K562 (cell line): ENCODE results near the gene HOXA7. TPM values are rescaled to one million over a fixed set of nuclear protein-coding genes. Genes with fewer than 3 reads are reported as not detected.

Experiments used
- ATAC-seq: fragments of 200-7000 bp; cut with Tn5 transposase; 3 replicates; pipeline ENCODE4 v1.9.1; 2020; ENCODE audit warnings: moderate library complexity
- BruUV-seq: library from RNA; stranded (reverse); fragments of 400-500 nt; replicated peaks from 2 replicates; lab custom pipeline; 2021; lab: Mats Ljungman, UMichigan
- CTCF ChIA-PET: fragments of 300-600 bp; formaldehyde crosslinking; extraction: SDS; loops from one replicate; lab custom pipeline; 2021; ENCODE audit warnings: low intra/inter-chr PET ratio; lab: Yijun Ruan, JAX
- POLR2A ChIA-PET: fragments of 300-600, 350-650 bp; sonication (Branson Sonifier 250); formaldehyde crosslinking; extraction: SDS; loops from one replicate; lab custom pipeline; 2021; ENCODE audit warnings: antibody characterized with exemption, inconsistent platforms; lab: Yijun Ruan, JAX
- DNase-seq, 4 experiments: peaks; one replicate each; pipeline versions ENCODE4 v3.0.0 to v3.0.0-alpha.2; 2011 to 2018; ENCODE audit warnings: low spot score in 3 of 4, mixed read lengths in 3 of 4; ENCODE audit errors: extremely low read depth in 1 of 4
- FAIRE-seq: peaks from 2 replicates; lab custom pipeline; 2011; peaks lifted over from hg19 to GRCh38; lab: Jason Lieb, UNC
- H2AFZ ChIP-seq: 2 replicates; pipeline ENCODE4 v1.6.0; 2011; ENCODE audit warnings: low read depth, low read length, control low read depth, inconsistent platforms
- H3K27ac ChIP-seq: fragments of 200-600 bp; 3 replicates; pipeline ENCODE4 v1.8.0; 2011; ENCODE audit warnings: low read depth, mild to moderate bottlenecking, control low read depth, inconsistent platforms, low read length, moderate library complexity, mixed read lengths; ENCODE audit errors: extremely low read depth
- H3K27me3 ChIP-seq, 2 experiments: fragments of 300-600 bp in 1 of 2; 2 replicates in 1 of 2; 3 replicates in 1 of 2; pipeline versions ENCODE4 v1.6.0 to v1.8.0; 2011; ENCODE audit warnings: inconsistent platforms in 2 of 2, low read length in 2 of 2, mild to moderate bottlenecking in 1 of 2, mixed read lengths in 1 of 2, moderate library complexity in 1 of 2; ENCODE audit not compliant: control insufficient read depth in 2 of 2, insufficient read depth in 2 of 2
- H3K36me3 ChIP-seq: fragments of 300-600 bp; 3 replicates; pipeline ENCODE4 v1.8.0; 2011; ENCODE audit warnings: mild to moderate bottlenecking, low read length, inconsistent platforms; ENCODE audit not compliant: control insufficient read depth, insufficient read depth
- H3K4me1 ChIP-seq, 2 experiments: fragments of 200-600 bp in 1 of 2; replicated peaks in 1 of 2; 2 replicates in 1 of 2; 3 replicates in 1 of 2; pipeline versions ENCODE4 v1.5.1 to v1.8.0; 2011; ENCODE audit warnings: inconsistent platforms in 2 of 2, low read length in 2 of 2, mild to moderate bottlenecking in 1 of 2, mixed read lengths in 1 of 2, moderate library complexity in 1 of 2; ENCODE audit not compliant: control insufficient read depth in 2 of 2, insufficient read depth in 2 of 2
- H3K4me2 ChIP-seq: 2 replicates; pipeline ENCODE4 v1.6.1; 2011; ENCODE audit warnings: low read length, control low read depth, inconsistent platforms, mixed read lengths; ENCODE audit not compliant: insufficient read depth
- H3K4me3 ChIP-seq: fragments of 200-600 bp; sonication (generic), shearing (Covaris generic); 2 replicates; pipeline ENCODE4 v1.5.1; 2016; ENCODE audit warnings: control low read depth, inconsistent platforms
- H3K79me2 ChIP-seq: fragments of 200-600 bp; 3 replicates; pipeline ENCODE4 v1.8.0; 2011; ENCODE audit warnings: low read length, inconsistent platforms; ENCODE audit not compliant: control insufficient read depth, insufficient read depth
- H3K9ac ChIP-seq, 2 experiments: 2 replicates each; pipeline versions ENCODE4 v1.6.0 to v1.6.1; 2011; ENCODE audit warnings: low read depth in 2 of 2, low read length in 2 of 2, control low read depth in 1 of 2, inconsistent platforms in 1 of 2, mild to moderate bottlenecking in 1 of 2, mixed read lengths in 1 of 2; ENCODE audit not compliant: insufficient read depth in 1 of 2
- H3K9me1 ChIP-seq: one replicate; pipeline ENCODE4 v1.6.0; 2011; ENCODE audit warnings: inconsistent platforms, mild to moderate bottlenecking, low read length, moderate library complexity; ENCODE audit not compliant: control insufficient read depth, insufficient read depth
- H3K9me3 ChIP-seq: replicated peaks from 2 replicates; pipeline ENCODE4 v1.5.1; 2011; ENCODE audit warnings: low read depth, low read length, inconsistent platforms; ENCODE audit not compliant: control insufficient read depth, insufficient read depth
- H4K20me1 ChIP-seq: replicated peaks from 2 replicates; pipeline ENCODE4 v1.6.1; 2011; ENCODE audit warnings: low read length, inconsistent platforms, mixed read lengths; ENCODE audit not compliant: control insufficient read depth, insufficient read depth
- BHLHE40 ChIP-seq: IDR thresholded peaks from 2 replicates; pipeline ENCODE4 v1.6.1; 2011; ENCODE audit warnings: low read length, improper control_type of control experiment
- ELK1 ChIP-seq: sonication (generic); formaldehyde crosslinking; IDR thresholded peaks from 2 replicates; pipeline ENCODE4 v1.8.1; 2022; ENCODE audit warnings: missing genetic modification reagents
- FOXK2 ChIP-seq, 2 experiments: fragments of 450-650 bp; IDR thresholded peaks in 1 of 2; conservative IDR thresholded peaks in 1 of 2; 2 replicates each; pipeline ENCODE4 v1.6.1; 2016; ENCODE audit warnings: low read depth in 2 of 2, mild to moderate bottlenecking in 1 of 2
- GABPB1 ChIP-seq: sonication (generic); formaldehyde crosslinking; IDR thresholded peaks from 2 replicates; pipeline ENCODE4 v1.8.0; 2022; ENCODE audit warnings: mild to moderate bottlenecking, missing genetic modification reagents
- JUN ChIP-seq, 2 experiments: sonication (generic) in 1 of 2; formaldehyde crosslinking in 1 of 2; IDR thresholded peaks; 2 replicates each; pipeline versions ENCODE4 v1.6.1 to v1.8.0; 2012 to 2022; ENCODE audit warnings: borderline replicate concordance in 2 of 2, mild to moderate bottlenecking in 2 of 2, improper control_type of control experiment in 1 of 2, low read depth in 1 of 2, low read length in 1 of 2, missing genetic modification reagents in 1 of 2
- JUND ChIP-seq, 2 experiments: IDR thresholded peaks; 2 replicates in 1 of 2; 3 replicates in 1 of 2; pipeline ENCODE4 v1.6.1; 2011; ENCODE audit warnings: borderline replicate concordance in 2 of 2, low read depth in 2 of 2, low read length in 2 of 2, improper control_type of control experiment in 1 of 2, missing biosample characterization in 1 of 2, missing genetic modification characterization in 1 of 2, missing genetic modification reagents in 1 of 2
- POLR2AphosphoS2 ChIP-seq: IDR thresholded peaks from 2 replicates; pipeline ENCODE4 v1.6.1; 2012; ENCODE audit warnings: low read length, improper control_type of control experiment
- RBM15 ChIP-seq: fragments of 200-400 bp; formaldehyde crosslinking; IDR thresholded peaks from 2 replicates; pipeline ENCODE4 v1.6.1; 2018; ENCODE audit warnings: mild to moderate bottlenecking, low read length, moderate library complexity; ENCODE audit not compliant: insufficient read depth
- TAF7 ChIP-seq: fragments of 450-650 bp; IDR thresholded peaks from 2 replicates; pipeline ENCODE4 v1.6.1; 2016; ENCODE audit warnings: missing genetic modification characterization, missing compliant biosample characterization
- TFAP4 ChIP-seq: sonication (generic); formaldehyde crosslinking; IDR thresholded peaks from 2 replicates; pipeline ENCODE4 v1.8.0; 2022; ENCODE audit warnings: missing genetic modification reagents, mild to moderate bottlenecking, moderate library complexity, borderline replicate concordance
- THRAP3 ChIP-seq: fragments of 450-650 bp; IDR thresholded peaks from 2 replicates; pipeline ENCODE4 v1.6.1; 2016; ENCODE audit warnings: mild to moderate bottlenecking, inconsistent platforms, borderline replicate concordance
- ZNF146 ChIP-seq: IDR thresholded peaks from one replicate; pipeline ENCODE4 v1.6.1; 2018; ENCODE audit warnings: missing compliant biosample characterization; ENCODE audit not compliant: unreplicated experiment
- ZNF785 ChIP-seq: fragments of 250-450 bp; sonication (Bioruptor Pico); IDR thresholded peaks from 2 replicates; pipeline ENCODE4 v1.4.0; 2020; ENCODE audit warnings: mild to moderate bottlenecking
- WGBS: fragments of 100-300 bp; shearing (Covaris generic); methylation state at CpG from one replicate; pipeline ENCODE4 v1.1.6; 2016; ENCODE audit warnings: low coverage, mixed read lengths; ENCODE audit not compliant: insufficient coverage; ENCODE audit errors: missing lambda C conversion rate; 5-methylcytosine and 5-hydroxymethylcytosine counted together
- in situ Hi-C: fragments of 300-500 bp; cut with MboI; formaldehyde crosslinking; loops from 4 replicates; pipeline ENCODE4 v1.15.0; 2018; ENCODE audit warnings: inconsistent platforms, mixed read lengths
- intact Hi-C: fragments of 100-400 bp; cut with micrococcal nuclease; formaldehyde crosslinking; loops from 2 replicates; pipeline ENCODE4 v1.14.2; 2022
- polyA plus RNA-seq, 8 experiments: library from polyadenylated mRNA; depleted of rRNA in 4 of 8; stranded (reverse) in 5 of 8; unstranded in 3 of 8; fragments of >200 nt; fragmentation: Nextera tagmentation in 2 of 8; fragmentation: Illumina TruSeq in 1 of 8; extraction: Ambion mirVana in 2 of 8; extraction: Trizol in 1 of 8; gene quantifications; 2 replicates each; pipeline versions ENCODE4 v1.2.1 to v1.2.3, GENCODE V29; 2011 to 2014; ENCODE audit warnings: inconsistent platforms in 1 of 8, missing spikeins in 1 of 8
- total RNA-seq, 7 experiments: library from RNA; depleted of rRNA in 6 of 7; stranded (reverse); fragments of >200 nt in 6 of 7; fragmentation: Illumina TruSeq in 2 of 7; extraction: Trizol in 2 of 7; gene quantifications; 2 replicates each; pipeline versions ENCODE4 v1.2.1 to v1.2.3, GENCODE V29; 2011 to 2021; ENCODE audit warnings: low replicate concordance in 1 of 7
- TF ChIP-seq, protein P1 (sequence below): fragments of 250-450 bp; sonication (Bioruptor Pico); IDR thresholded peaks from 2 replicates; pipeline ENCODE4 v1.8.0; 2022; ENCODE audit warnings: moderate library complexity, mild to moderate bottlenecking, inconsistent platforms

HOXA7 gene
- total and polyA plus RNA-seq, 9 of the 15 experiments (the other 6 are each of a cell fraction or from before 2014, with no cell fraction given) = not detected

DNA sequence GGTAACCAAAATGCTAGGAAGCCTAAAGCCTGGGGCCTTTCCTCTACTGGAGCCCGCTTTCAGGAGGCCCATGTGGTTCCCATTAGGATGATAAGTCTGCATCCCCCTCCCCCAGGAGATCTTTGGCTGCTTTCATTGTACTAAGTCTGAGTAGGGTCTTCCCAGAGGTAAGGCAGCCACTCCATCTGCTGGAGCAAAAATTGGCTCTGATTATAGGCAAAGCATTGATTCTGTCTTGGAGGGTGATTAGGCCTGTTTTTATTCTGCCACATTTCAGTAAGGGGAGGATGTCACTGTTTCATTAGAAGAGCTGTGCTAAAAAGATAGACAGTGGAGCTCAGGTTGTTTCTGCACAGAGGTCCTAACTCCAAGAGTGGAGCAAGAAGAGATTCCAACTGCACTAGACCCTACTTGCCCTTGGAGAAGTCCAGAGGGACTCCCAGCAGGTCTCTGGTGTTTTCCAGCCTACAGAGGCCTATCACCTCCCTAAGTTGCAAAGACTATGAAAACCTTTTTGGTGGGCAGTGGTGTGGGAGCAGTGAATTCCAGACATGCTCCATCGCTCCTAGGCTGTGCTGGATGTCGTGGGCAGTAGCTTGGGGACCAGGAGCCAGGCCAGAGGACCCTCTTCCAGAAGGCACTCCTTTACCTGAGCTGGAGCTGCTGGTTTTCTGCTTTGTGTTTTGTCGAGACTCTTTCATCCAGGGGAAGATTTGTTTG, 46.8 kb downstream of the HOXA7 start:
- Histone ChIP-seq H3K79me2 (no peaks in the 10 kb centered on the region), H3K27ac (no peak overlapping the region), H2AFZ (no peak overlapping the region), H3K9me1 (no peaks in the 10 kb centered on the region), H3K4me3 (no peak overlapping the region), H3K4me1 (peaks cover 0 to 23% of the 10 kb centered on the region in 2 experiments; a peak in 2 of 5 replicates), H3K27me3 (peaks cover 51 to 65% of the 10 kb centered on the region in 2 experiments; a peak in 4 of 5 replicates), H4K20me1 (0 out of 2 replicates have a peak, but pooled peaks cover 6% of the 10 kb centered on the region), H3K4me2 (no peak overlapping the region), H3K36me3 (no peaks in the 10 kb centered on the region), H3K9me3 (no peaks in the 10 kb centered on the region), H3K9ac (no peak overlapping the region)
- POLR2A ChIA-PET = no interaction called here
- FAIRE-seq (no peak), DNase-seq (no peak), ATAC-seq (no peak)
- no peak for TF ChIP-seq FOXK2 (conservative IDR thresholded peaks at IDR 0.05 in 1 of 2, IDR thresholded peaks at IDR 0.05 in 1 of 2; ENCODE audit: low read depth in 2 of 2)
- no peak for TF ChIP-seq TAF7
- TF ChIP-seq ELK1 (CRISPR knock-in tag) = no peak
- no peak for TF ChIP-seq THRAP3
- TF ChIP-seq POLR2AphosphoS2 = no peak
- TF ChIP-seq JUND (IDR thresholded peaks at IDR 0.05; ENCODE audit: borderline replicate concordance, low read depth, low read length) = no peak
- no peak for TF ChIP-seq JUND (tag; IDR thresholded peaks at IDR 0.05; ENCODE audit: borderline replicate concordance, low read depth, low read length)
- no peak for TF ChIP-seq BHLHE40
- no peak for TF ChIP-seq RBM15
- TF ChIP-seq, protein P1, sequence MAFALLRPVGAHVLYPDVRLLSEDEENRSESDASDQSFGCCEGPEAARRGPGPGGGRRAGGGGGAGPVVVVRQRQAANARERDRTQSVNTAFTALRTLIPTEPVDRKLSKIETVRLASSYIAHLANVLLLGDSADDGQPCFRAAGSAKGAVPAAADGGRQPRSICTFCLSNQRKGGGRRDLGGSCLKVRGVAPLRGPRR (CRISPR knock-in tag) = no peak
- TF ChIP-seq TFAP4 (CRISPR knock-in tag) = no peak
- TF ChIP-seq JUN (IDR thresholded peaks at IDR 0.05; ENCODE audit: borderline replicate concordance, low read depth, low read length) = no peak
- TF ChIP-seq JUN (CRISPR knock-in tag; IDR thresholded peaks at IDR 0.05; ENCODE audit: borderline replicate concordance) = no peak
- TF ChIP-seq GABPB1 (CRISPR knock-in tag) = no peak
- no peak for TF ChIP-seq ZNF785 (CRISPR knock-in tag)
- TF ChIP-seq ZNF146 (CRISPR knock-in tag) = no peak
- WGBS = 5% methylated on average over 4 of the region's 4 CpGs
- CTCF ChIA-PET = no interaction called here
- intact Hi-C loops (no loop called here), in situ Hi-C loops (no loop called here)
- no TSS peak for BruUV-seq
